Thyroid gland (tissue), 4 donors: ENCODE measurements around the gene AK8. TPM values are rescaled to one million over a fixed set of nuclear protein-coding genes. Genes with fewer than 3 reads are reported as not detected.
A peak's percentile ranks its signal among the peaks of the same experiment; 100 is the strongest.

Source experiments
- DNase-seq, 2 donors: peaks; one replicate each; pipeline ENCODE4 v3.0.0-alpha.2; 2019
- H3K27ac ChIP-seq, 3 donors: fragments of 200-600 bp; sonication (generic); 1 replicate in 2 of 3; 2 replicates in 1 of 3; pipeline ENCODE4 v1.5.1; 2016 to 2019; ENCODE audit warnings: mild to moderate bottlenecking in 1 of 3, moderate library complexity in 1 of 3
- H3K27me3 ChIP-seq: fragments of 200-600 bp; sonication (generic); one replicate; pipeline ENCODE4 v1.5.1; 2019
- H3K36me3 ChIP-seq, 2 donors: fragments of 200-600 bp; sonication (generic); one replicate each; pipeline ENCODE4 v1.5.1; 2016 to 2019
- H3K4me1 ChIP-seq, 2 donors: fragments of 200-600 bp; sonication (generic); one replicate each; pipeline ENCODE4 v1.5.1; 2017 to 2019
- H3K4me3 ChIP-seq, 3 donors: fragments of 200-600 bp; sonication (generic); replicated peaks in 1 of 3; 1 replicate in 2 of 3; 2 replicates in 1 of 3; pipeline ENCODE4 v1.5.1; 2016; ENCODE audit warnings: mild to moderate bottlenecking in 1 of 3
- H3K9me3 ChIP-seq: fragments of 200-600 bp; sonication (generic); one replicate; pipeline ENCODE4 v1.5.1; 2017
- CTCF ChIP-seq, 6 experiments: fragments of 200-600 bp in 3 of 6; fragments of 450-650 bp in 3 of 6; sonication (generic) in 3 of 6; IDR thresholded peaks; one replicate each; pipeline ENCODE4 v1.5.1; 2016 to 2019; ENCODE audit warnings: antibody characterized with exemption in 6 of 6, mild to moderate bottlenecking in 2 of 6, inconsistent platforms in 1 of 6, moderate library complexity in 1 of 6
- POLR2A ChIP-seq, 2 donors: fragments of 450-650 bp; IDR thresholded peaks; one replicate each; pipeline ENCODE4 v1.6.1; 2017; ENCODE audit warnings: antibody characterized with exemption in 2 of 2, mild to moderate bottlenecking in 2 of 2, moderate library complexity in 1 of 2
- WGBS, 2 donors: methylation state at CpG; one replicate each; pipeline ENCODE4 v1.1.5; 2017; 5-methylcytosine and 5-hydroxymethylcytosine counted together
- intact Hi-C: fragments of 100-400 bp; cut with DNase I; formaldehyde crosslinking; loops from one replicate; pipeline ENCODE4 v1.15.1; 2023
- total RNA-seq, 4 donors: library from RNA; depleted of rRNA; stranded (reverse); fragments of >200 nt; gene quantifications; one replicate each; pipeline ENCODE4 v1.2.3, GENCODE V29; 2016

Gene AK8
- total RNA-seq, 4 donors from 2014 or later, result 5.4 to 9.9 (median 8.0) TPM

- TF ChIP-seq POLR2A (IDR thresholded peaks at IDR 0.05) (no peak), CTCF (IDR thresholded peaks at IDR 0.05) (no peak)
- intact Hi-C loops, result no loop called here
- H3K27me3 ChIP-seq, result no peaks in the 10 kb centered on the region
- no peak for DNase-seq
- H3K4me3 ChIP-seq, result no peak overlapping the region
- H3K4me1 ChIP-seq, result no peaks in the 10 kb centered on the region
- H3K27ac ChIP-seq, result no peak overlapping the region
- no peaks in the 10 kb centered on the region for H3K36me3 ChIP-seq
- no peaks in the 10 kb centered on the region for H3K9me3 ChIP-seq
- 48 to 69% methylated on average over 4 of the region's 4 CpGs for WGBS, 2 donors
These were observed 179.1 kb downstream of the AK8 start for GRCh38 chr9:132698989-132699388.

- intact Hi-C loops, result no loop called here
- peaks cover 0 to under 1% of the 10 kb centered on the region in 2 donors for H3K36me3 ChIP-seq
- no peaks in the 10 kb centered on the region for H3K9me3 ChIP-seq
- no peak for TF ChIP-seq POLR2A (IDR thresholded peaks at IDR 0.05)
- no peak for TF ChIP-seq CTCF (IDR thresholded peaks at IDR 0.05)
- no peak overlapping the region for H3K27ac ChIP-seq
- H3K4me3 ChIP-seq, result no peak overlapping the region
- H3K27me3 ChIP-seq, result no peaks in the 10 kb centered on the region
- no peak for DNase-seq
- no peaks in the 10 kb centered on the region for H3K4me1 ChIP-seq
These were observed 180.9 kb downstream of the AK8 start for GRCh38 chr9:132697230-132697629.

- H3K9me3 ChIP-seq, result no peaks in the 10 kb centered on the region
- H3K4me3 ChIP-seq, result no peak overlapping the region
- H3K36me3 ChIP-seq, result peaks cover 12 to 14% of the 10 kb centered on the region in 2 donors
- H3K27ac ChIP-seq, result no peak overlapping the region
- WGBS, 2 donors, result 35 to 46% methylated on average over 2 of the region's 2 CpGs
- no peaks in the 10 kb centered on the region for H3K27me3 ChIP-seq
- intact Hi-C loops, result no loop called here
- no peak for DNase-seq
- TF ChIP-seq CTCF (IDR thresholded peaks at IDR 0.05), result peak in 2 of 6 experiments; percentile 7 to 13
- no peak for TF ChIP-seq POLR2A (IDR thresholded peaks at IDR 0.05)
- H3K4me1 ChIP-seq, result no peaks in the 10 kb centered on the region
These were observed 183.9 kb downstream of the AK8 start for GRCh38 chr9:132694144-132694543.

- Histone ChIP-seq H3K36me3 (peaks cover 34 to 42% of the 10 kb centered on the region in 2 donors), H3K4me1 (no peaks in the 10 kb centered on the region), H3K27me3 (no peaks in the 10 kb centered on the region), H3K27ac (no peak overlapping the region), H3K9me3 (no peaks in the 10 kb centered on the region), H3K4me3 (no peak overlapping the region)
- intact Hi-C loops, result no loop called here
- 88 to 94% methylated on average over 1 of the region's 1 CpG for WGBS, 2 donors
- no peak for DNase-seq
- no peak for TF ChIP-seq CTCF (IDR thresholded peaks at IDR 0.05)
- no peak for TF ChIP-seq POLR2A (IDR thresholded peaks at IDR 0.05)
These were observed 187.4 kb downstream of the AK8 start for GRCh38 chr9:132690696-132691095.

- intact Hi-C loops, result no loop called here
- no peak overlapping the region for H3K27ac ChIP-seq
- WGBS, 2 donors, result 93 to 98% methylated on average over 1 of the region's 1 CpG
- no peaks in the 10 kb centered on the region for H3K27me3 ChIP-seq
- no peak for TF ChIP-seq POLR2A (IDR thresholded peaks at IDR 0.05)
- no peak for TF ChIP-seq CTCF (IDR thresholded peaks at IDR 0.05)
- no peak overlapping the region for H3K4me3 ChIP-seq
- peaks cover 41 to 62% of the 10 kb centered on the region in 2 donors for H3K36me3 ChIP-seq
- H3K9me3 ChIP-seq, result no peaks in the 10 kb centered on the region
- H3K4me1 ChIP-seq, result no peaks in the 10 kb centered on the region
- DNase-seq, result no peak
These were observed 194.2 kb downstream of the AK8 start for GRCh38 chr9:132683873-132684272.
